Panc1 (cell line): ENCODE measurements around the gene TMEM129. TPM values are rescaled to one million over a fixed set of nuclear protein-coding genes. Genes with fewer than 3 reads are reported as not detected.

ENCODE experiments used
- ATAC-seq: fragments of 200-7000 bp; cut with Tn5 transposase; 2 replicates; pipeline ENCODE4 v1.9.1; 2020; ENCODE audit warnings: mild to moderate bottlenecking, moderate library complexity
- BruUV-seq: library from RNA; stranded (reverse); fragments of 400-500 nt; replicated peaks from 2 replicates; lab custom pipeline; 2021; lab: Mats Ljungman, UMichigan
- CTCF ChIA-PET: fragments of 300-600 bp; sonication (Branson Sonifier 250); formaldehyde crosslinking; loops from one replicate; lab custom pipeline; 2022; ENCODE audit warnings: antibody characterized with exemption; lab: Charles Lee
- POLR2A ChIA-PET: fragments of 300-600 bp; sonication (Branson Sonifier 250); formaldehyde crosslinking; loops from one replicate; lab custom pipeline; 2022; ENCODE audit warnings: antibody characterized with exemption; lab: Charles Lee
- DNase-seq: peaks from one replicate; pipeline ENCODE4 v3.0.0-alpha.2; 2010; ENCODE audit warnings: low read depth, low spot score
- H3K27ac ChIP-seq: 2 replicates; pipeline ENCODE4 v1.5.1; 2011; ENCODE audit warnings: mild to moderate bottlenecking, low read length, inconsistent platforms
- H3K27me3 ChIP-seq: fragments of 200-500 bp; sonication (Bioruptor generic); 2 replicates; pipeline ENCODE4 v1.6.0; 2014; ENCODE audit warnings: low read length, inconsistent platforms; ENCODE audit not compliant: control insufficient read depth, insufficient read depth
- H3K36me3 ChIP-seq: fragments of 200-500 bp; sonication (Bioruptor generic); 2 replicates; pipeline ENCODE4 v1.5.1; 2014; ENCODE audit warnings: inconsistent platforms, mild to moderate bottlenecking, low read length, moderate library complexity; ENCODE audit not compliant: control insufficient read depth, insufficient read depth
- H3K4me1 ChIP-seq: 2 replicates; pipeline ENCODE4 v1.5.1; 2011; ENCODE audit warnings: inconsistent platforms, mild to moderate bottlenecking, low read length, moderate library complexity; ENCODE audit not compliant: control insufficient read depth, insufficient read depth
- H3K4me3 ChIP-seq, 2 experiments: 2 replicates each; pipeline ENCODE4 v1.5.1; 2011 to 2012; ENCODE audit warnings: low read depth in 2 of 2, low read length in 2 of 2, mild to moderate bottlenecking in 2 of 2, inconsistent platforms in 1 of 2, moderate library complexity in 1 of 2
- H3K9me3 ChIP-seq: fragments of 200-500 bp; sonication (Bioruptor generic); 2 replicates; pipeline ENCODE4 v1.5.1; 2014; ENCODE audit warnings: low read depth, mild to moderate bottlenecking, inconsistent platforms, low read length, moderate library complexity; ENCODE audit not compliant: control insufficient read depth, insufficient read depth
- POLR2AphosphoS5 ChIP-seq: IDR thresholded peaks from 2 replicates; pipeline ENCODE4 v1.6.1; 2012; ENCODE audit warnings: mild to moderate bottlenecking, low read depth, low read length, moderate library complexity
- SIN3A ChIP-seq: IDR thresholded peaks from 2 replicates; pipeline ENCODE4 v1.6.1; 2012; ENCODE audit warnings: low read depth, mild to moderate bottlenecking, low read length, moderate library complexity, borderline replicate concordance; ENCODE audit not compliant: insufficient read depth
- TCF7L2 ChIP-seq: IDR thresholded peaks from 2 replicates; pipeline ENCODE4 v1.6.1; 2011; ENCODE audit warnings: mild to moderate bottlenecking, low read depth, low read length, inconsistent platforms
- in situ Hi-C: cut with HindIII; loops from 2 replicates; pipeline ENCODE4 v1.10.0; 2016; ENCODE audit warnings: low sequenced_read_pairs, low pct_unique_long_range_greater_than_20kb
- intact Hi-C: fragments of 100-400 bp; cut with micrococcal nuclease; formaldehyde crosslinking; loops from one replicate; pipeline ENCODE4 v1.10.0; 2022; ENCODE audit not compliant: unreplicated experiment
- total RNA-seq: library from RNA; stranded (reverse); gene quantifications from one replicate; pipeline ENCODE4 v1.2.1, GENCODE V29; 2021; ENCODE audit not compliant: unreplicated experiment
- TF ChIP-seq, protein P1 (sequence below), 2 experiments: IDR thresholded peaks; 2 replicates each; pipeline ENCODE4 v1.6.1; 2011 to 2012; ENCODE audit warnings: low read depth in 2 of 2, control low read depth in 1 of 2, low read length in 1 of 2, mild to moderate bottlenecking in 1 of 2, moderate library complexity in 1 of 2; ENCODE audit not compliant: insufficient read depth in 1 of 2
- TF ChIP-seq, protein P2 (sequence below): fragments of 450-650 bp; IDR thresholded peaks from 2 replicates; pipeline ENCODE4 v1.5.1; 2017; ENCODE audit warnings: mild to moderate bottlenecking

The TMEM129 gene
- total RNA-seq, 1 experiment from 2014 or later: 32.6 TPM

DNA sequence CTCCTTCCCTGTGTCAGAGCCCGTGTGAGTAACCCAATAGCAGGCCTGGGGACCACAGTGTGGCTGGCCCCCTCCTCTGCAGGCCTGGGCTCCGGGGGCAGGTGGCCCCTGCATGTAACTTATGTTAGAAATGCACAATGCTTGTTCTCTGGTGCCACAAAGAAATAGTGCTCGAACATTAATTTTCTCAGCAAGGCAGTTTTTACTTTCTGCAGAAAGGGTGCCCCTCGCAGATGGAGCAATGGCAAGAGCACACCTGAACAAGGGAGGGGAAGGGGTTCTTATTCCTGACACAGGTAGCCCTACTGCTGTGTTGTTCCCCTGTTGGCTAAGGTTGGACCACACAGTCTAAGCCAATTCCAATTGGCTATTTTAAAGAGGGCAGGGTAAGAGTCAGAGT lies 17.3 kb upstream of the TMEM129 start:
- ATAC-seq (no peak), DNase-seq (no peak)
- POLR2A ChIA-PET: no interaction called here
- intact Hi-C loops (no loop called here), in situ Hi-C loops (no loop called here)
- BruUV-seq: no TSS peak
- no peak for TF ChIP-seq POLR2AphosphoS5
- no peak for TF ChIP-seq SIN3A
- TF ChIP-seq, protein P1, sequence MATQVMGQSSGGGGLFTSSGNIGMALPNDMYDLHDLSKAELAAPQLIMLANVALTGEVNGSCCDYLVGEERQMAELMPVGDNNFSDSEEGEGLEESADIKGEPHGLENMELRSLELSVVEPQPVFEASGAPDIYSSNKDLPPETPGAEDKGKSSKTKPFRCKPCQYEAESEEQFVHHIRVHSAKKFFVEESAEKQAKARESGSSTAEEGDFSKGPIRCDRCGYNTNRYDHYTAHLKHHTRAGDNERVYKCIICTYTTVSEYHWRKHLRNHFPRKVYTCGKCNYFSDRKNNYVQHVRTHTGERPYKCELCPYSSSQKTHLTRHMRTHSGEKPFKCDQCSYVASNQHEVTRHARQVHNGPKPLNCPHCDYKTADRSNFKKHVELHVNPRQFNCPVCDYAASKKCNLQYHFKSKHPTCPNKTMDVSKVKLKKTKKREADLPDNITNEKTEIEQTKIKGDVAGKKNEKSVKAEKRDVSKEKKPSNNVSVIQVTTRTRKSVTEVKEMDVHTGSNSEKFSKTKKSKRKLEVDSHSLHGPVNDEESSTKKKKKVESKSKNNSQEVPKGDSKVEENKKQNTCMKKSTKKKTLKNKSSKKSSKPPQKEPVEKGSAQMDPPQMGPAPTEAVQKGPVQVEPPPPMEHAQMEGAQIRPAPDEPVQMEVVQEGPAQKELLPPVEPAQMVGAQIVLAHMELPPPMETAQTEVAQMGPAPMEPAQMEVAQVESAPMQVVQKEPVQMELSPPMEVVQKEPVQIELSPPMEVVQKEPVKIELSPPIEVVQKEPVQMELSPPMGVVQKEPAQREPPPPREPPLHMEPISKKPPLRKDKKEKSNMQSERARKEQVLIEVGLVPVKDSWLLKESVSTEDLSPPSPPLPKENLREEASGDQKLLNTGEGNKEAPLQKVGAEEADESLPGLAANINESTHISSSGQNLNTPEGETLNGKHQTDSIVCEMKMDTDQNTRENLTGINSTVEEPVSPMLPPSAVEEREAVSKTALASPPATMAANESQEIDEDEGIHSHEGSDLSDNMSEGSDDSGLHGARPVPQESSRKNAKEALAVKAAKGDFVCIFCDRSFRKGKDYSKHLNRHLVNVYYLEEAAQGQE (IDR thresholded peaks at IDR 0.05; ENCODE audit: insufficient read depth in 1 of 2, low read depth in 2 of 2, low read length in 1 of 2): no peak
- TF ChIP-seq, protein P2, sequence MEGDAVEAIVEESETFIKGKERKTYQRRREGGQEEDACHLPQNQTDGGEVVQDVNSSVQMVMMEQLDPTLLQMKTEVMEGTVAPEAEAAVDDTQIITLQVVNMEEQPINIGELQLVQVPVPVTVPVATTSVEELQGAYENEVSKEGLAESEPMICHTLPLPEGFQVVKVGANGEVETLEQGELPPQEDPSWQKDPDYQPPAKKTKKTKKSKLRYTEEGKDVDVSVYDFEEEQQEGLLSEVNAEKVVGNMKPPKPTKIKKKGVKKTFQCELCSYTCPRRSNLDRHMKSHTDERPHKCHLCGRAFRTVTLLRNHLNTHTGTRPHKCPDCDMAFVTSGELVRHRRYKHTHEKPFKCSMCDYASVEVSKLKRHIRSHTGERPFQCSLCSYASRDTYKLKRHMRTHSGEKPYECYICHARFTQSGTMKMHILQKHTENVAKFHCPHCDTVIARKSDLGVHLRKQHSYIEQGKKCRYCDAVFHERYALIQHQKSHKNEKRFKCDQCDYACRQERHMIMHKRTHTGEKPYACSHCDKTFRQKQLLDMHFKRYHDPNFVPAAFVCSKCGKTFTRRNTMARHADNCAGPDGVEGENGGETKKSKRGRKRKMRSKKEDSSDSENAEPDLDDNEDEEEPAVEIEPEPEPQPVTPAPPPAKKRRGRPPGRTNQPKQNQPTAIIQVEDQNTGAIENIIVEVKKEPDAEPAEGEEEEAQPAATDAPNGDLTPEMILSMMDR: no peak
- TF ChIP-seq TCF7L2: no peak
- Histone ChIP-seq H3K27ac (no peak overlapping the region), H3K9me3 (no peaks in the 10 kb centered on the region), H3K27me3 (no peaks in the 10 kb centered on the region), H3K36me3 (peaks cover 4% of the 10 kb centered on the region; the same call in 1 of the 2 replicates), H3K4me1 (no peaks in the 10 kb centered on the region), H3K4me3 (no peak overlapping the region)
- CTCF ChIA-PET: no interaction called here

DNA sequence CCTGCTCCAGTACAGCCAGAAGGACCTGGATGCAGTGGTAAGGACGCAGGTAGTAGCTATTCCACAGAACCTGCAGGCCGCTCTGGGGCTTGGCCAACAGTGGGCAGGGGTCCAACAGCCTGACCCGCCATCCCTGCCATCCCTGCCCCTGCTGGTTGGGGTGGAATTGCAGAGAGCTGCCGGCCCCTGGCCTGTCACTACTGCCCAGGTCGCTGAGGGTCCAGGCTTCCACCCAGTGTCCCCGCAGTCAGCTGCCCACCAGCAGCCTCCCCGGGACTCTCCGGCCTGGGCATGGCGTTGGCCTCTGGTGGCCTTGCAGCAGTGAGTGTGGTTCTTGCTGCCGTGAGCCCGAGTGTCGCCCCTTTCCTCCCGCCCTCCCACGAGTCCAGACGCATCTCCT lies 16.5 kb upstream of the TMEM129 start:
- BruUV-seq: no TSS peak
- in situ Hi-C loops: no loop called here

More for the DNA sequence above, 16.5 kb upstream of the TMEM129 start:
- intact Hi-C loops: no loop called here
- ATAC-seq (no peak), DNase-seq (no peak)
- no peaks in the 10 kb centered on the region for H3K4me1 ChIP-seq
- no peak overlapping the region for H3K4me3 ChIP-seq
- TF ChIP-seq SIN3A (no peak), TCF7L2 (no peak), POLR2AphosphoS5 (no peak)
- TF ChIP-seq, protein P1 (IDR thresholded peaks at IDR 0.05; ENCODE audit: insufficient read depth in 1 of 2, low read depth in 2 of 2, low read length in 1 of 2): no peak
- TF ChIP-seq, protein P2: no peak
- CTCF ChIA-PET: no interaction called here
- no peaks in the 10 kb centered on the region for H3K9me3 ChIP-seq
- H3K36me3 ChIP-seq: peaks cover 9% of the 10 kb centered on the region; the same call in 1 of the 2 replicates
- no peaks in the 10 kb centered on the region for H3K27me3 ChIP-seq
- POLR2A ChIA-PET: no interaction called here
- no peak overlapping the region for H3K27ac ChIP-seq
